Measurements from ENCODE around the gene USP12. TPM values are rescaled to one million over a fixed set of nuclear protein-coding genes. Genes with fewer than 3 reads are reported as not detected.

USP12 gene
- total RNA-seq, 1 donor from 2014 or later: 17.2 TPM

- intact Hi-C loops (cut with DNase I): no loop called here
- DNase-seq: no peak
- no peak for ATAC-seq (ENCODE audit: poor library complexity)
Measured at GRCh38 chr13:27024776-27025492, 146.7 kb downstream of the USP12 start.

- ATAC-seq (ENCODE audit: poor library complexity) (no peak), DNase-seq (no peak)
- intact Hi-C loops (cut with DNase I): no loop called here
Measured at GRCh38 chr13:27024074-27024461, 147.5 kb downstream of the USP12 start.

- ATAC-seq (ENCODE audit: poor library complexity): no peak
- intact Hi-C loops (cut with DNase I): no loop called here
- DNase-seq: no peak
Measured at GRCh38 chr13:27023385-27024073, 148.1 kb downstream of the USP12 start.

GRCh38 chr13:27022571-27023311 lies 148.9 kb downstream of the USP12 start:
- intact Hi-C loops (cut with DNase I): no loop called here
- ATAC-seq (ENCODE audit: poor library complexity) (no peak), DNase-seq (no peak)

GRCh38 chr13:27020415-27020814 lies 151.2 kb downstream of the USP12 start:
- ATAC-seq (ENCODE audit: poor library complexity): no peak
- no peak for DNase-seq

GRCh38 chr13:27018882-27019281 lies 152.7 kb downstream of the USP12 start:
- no peak for DNase-seq
- no peak for ATAC-seq (ENCODE audit: poor library complexity)
- intact Hi-C loops (cut with DNase I): no loop called here

More at GRCh38 chr13:27020415-27020814, 151.2 kb downstream of the USP12 start:
- intact Hi-C loops (cut with DNase I): no loop called here

- intact Hi-C loops (cut with DNase I): no loop called here
- DNase-seq (no peak), ATAC-seq (ENCODE audit: poor library complexity) (no peak)
Measured at GRCh38 chr13:27018344-27018861, 153.2 kb downstream of the USP12 start.

- DNase-seq (no peak), ATAC-seq (ENCODE audit: poor library complexity) (no peak)
- intact Hi-C loops (cut with DNase I): no loop called here
Measured at GRCh38 chr13:27016875-27017274, 154.7 kb downstream of the USP12 start.

Other genes starting within 250 kb of the USP12 start
- 637 TPM for gene RPL21, start 79.7 kb upstream of the USP12 start, total RNA-seq
- gene RASL11A, start 99.0 kb upstream of the USP12 start, total RNA-seq: 9.9 TPM

Measured in Right ventricle myocardium superior (tissue), 1 donor.